GM21825 (cell line): ENCODE measurements around the gene TMEFF2.
"Not testable (repeated sequence)": the region's sequence is repeated elsewhere in the genome, so short reads cannot be mapped to it uniquely, and the experiment has no call there.

ENCODE experiments used
- ATAC-seq: cut with Tn5 transposase; IDR thresholded peaks from one replicate; pipeline ENCODE4 v1.9.1; 2021; ENCODE audit warnings: mild to moderate bottlenecking, moderate library complexity; ENCODE audit not compliant: unreplicated experiment

The TMEFF2 gene

DNA sequence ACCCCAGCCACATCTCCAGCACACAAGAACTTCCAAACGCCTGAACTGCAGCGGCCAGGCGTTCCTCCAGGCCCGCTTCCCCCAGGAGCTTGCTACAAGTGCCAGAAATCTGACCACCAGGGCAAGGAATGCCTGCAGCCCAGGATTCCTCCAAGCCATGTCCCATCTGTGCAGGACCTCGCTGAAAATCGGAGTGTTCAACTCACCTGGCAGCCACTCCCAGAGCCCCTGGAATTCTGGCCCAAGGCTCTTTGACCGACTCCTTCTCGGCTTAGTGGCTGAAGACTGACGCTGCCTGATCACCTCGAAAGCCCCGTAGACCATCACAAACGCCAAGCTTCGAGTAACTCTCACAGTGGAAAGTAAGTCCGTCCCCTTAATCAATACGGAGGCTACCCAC, 62.1 kb downstream of the TMEFF2 start:
- ATAC-seq: not testable (repeated sequence)

DNA sequence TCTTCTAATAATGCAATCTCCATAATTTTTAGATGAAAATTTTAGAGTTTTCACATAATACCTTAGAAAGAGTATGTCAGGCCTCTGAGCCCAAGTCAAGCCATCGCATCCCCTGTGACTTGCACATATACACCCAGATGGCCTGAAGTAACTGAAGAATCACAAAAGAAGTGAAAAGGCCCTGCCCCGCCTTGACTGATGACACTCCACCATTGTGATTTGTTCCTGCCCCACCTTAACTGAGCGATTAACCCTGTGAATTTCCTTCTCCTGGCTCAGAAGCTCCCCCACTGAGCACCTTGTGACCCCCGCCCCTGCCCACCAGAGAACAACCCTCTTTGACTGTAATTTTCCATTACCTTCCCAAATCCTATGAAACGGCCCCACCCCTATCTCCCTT, 64.4 kb downstream of the TMEFF2 start:
- ATAC-seq: not testable (repeated sequence)

GRCh38 chr2:192128655-192129054, 66.1 kb downstream of the TMEFF2 start:
- no peak for ATAC-seq

DNA sequence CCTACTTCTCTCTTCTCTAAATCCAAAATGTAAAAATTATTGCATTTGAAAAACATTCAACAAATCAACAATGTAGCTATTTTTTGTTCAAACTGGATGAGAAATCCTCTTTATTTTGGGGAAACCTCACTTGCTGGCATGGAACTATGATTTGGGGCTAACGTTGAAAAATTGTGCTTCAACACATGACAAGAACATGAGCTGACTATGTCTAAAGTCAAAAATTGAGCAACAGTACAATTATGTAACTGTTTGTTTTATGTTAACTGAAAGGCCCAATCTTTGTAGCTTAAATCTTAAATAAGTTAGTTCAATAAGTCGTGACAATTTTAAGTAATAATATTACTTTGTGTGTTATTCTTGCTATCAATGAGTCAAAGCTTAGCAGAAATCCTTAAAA, 67.3 kb downstream of the TMEFF2 start:
- no peak for ATAC-seq

DNA sequence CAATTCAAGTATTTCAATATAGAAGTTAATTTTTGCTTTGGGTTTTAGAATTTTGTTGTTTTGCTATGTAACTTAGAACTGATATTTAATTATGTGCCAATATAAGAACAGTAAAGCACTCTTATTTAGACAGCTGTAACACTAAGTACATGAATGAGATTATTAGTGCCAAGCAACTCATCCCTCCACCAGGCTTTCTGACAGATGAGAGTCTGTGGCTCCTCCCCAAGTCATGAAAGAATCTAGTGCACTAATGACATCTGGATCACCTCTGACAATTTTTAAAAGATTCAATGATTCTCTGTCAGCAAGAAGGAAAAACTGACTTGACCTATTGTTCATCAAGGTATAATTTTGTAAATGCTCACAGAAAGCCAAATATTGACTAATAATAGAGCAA, 67.8 kb downstream of the TMEFF2 start:
- no peak for ATAC-seq

DNA sequence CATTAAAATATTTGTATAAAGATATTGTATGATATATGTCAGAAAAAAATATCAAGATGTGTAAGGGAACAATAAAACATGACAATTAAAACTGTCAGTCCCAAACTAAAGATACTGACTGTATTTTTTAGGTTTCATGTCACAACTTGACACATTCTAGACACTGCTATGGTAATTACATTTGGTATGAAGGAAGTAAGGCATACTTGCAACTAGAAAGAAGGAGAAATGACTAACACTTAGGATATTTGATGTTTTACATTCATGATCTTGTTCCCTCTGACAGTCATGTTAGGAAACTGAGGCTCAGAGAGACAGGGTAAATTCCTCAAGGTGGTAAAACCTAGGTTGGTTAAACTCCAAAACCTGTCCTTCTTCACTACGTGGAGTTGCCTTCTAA, 68.3 kb downstream of the TMEFF2 start:
- no peak for ATAC-seq

DNA sequence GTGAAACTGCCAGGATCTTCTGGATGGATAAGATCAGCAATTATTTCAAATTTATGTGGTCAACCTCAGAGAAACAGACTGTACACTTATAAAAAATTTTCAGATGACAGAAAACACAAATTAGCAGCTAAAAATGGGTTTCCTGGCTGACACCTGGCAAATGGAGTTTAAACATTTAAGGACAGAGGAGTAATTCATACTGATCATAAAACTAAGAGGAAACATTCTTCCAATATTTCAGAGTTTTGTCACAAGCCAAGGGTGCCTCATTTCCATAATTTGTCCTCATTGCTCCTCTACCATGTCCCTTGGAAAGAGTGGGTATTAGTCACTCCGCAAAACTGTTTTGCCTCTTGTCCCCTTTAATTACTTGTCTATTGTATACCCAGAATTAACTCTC, 70.2 kb downstream of the TMEFF2 start:
- ATAC-seq: no peak

DNA sequence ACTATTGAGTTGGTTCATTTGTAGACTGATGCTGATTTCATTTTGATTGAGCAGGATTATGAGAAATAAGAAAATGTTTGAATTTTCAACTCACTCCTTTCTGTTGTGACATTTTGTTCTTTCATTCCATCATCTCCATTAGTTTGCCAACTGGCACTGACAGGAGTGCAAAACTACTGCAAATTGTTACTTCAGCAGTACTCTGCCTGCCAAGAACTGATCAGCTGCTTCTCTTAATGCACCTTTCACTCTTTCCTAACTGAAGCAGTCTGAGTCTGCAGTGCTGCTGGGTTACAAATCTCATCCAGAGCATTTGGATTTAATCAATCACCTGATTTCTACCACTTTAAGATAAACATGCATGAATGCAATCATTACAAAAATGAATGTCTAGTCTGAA, 70.9 kb downstream of the TMEFF2 start:
- ATAC-seq: no peak

DNA sequence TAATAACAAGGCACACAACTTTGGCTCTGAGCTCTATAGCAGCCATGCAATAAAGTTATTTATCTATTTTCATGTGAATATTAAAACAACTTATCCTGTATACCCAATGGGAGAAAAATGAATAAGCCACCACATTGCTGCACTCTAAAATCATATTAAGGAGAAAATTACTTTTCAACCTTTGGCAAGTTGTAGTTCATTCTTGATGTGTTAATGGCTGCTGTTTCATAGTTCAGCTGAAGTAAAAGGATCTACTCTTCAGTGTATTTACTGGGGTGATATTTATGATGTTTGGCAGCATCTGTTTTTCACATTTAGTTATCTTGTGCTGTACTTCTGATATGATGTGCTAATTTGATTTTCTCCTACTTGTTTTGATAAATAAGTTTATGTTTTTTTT, 71.8 kb downstream of the TMEFF2 start:
- no peak for ATAC-seq

DNA sequence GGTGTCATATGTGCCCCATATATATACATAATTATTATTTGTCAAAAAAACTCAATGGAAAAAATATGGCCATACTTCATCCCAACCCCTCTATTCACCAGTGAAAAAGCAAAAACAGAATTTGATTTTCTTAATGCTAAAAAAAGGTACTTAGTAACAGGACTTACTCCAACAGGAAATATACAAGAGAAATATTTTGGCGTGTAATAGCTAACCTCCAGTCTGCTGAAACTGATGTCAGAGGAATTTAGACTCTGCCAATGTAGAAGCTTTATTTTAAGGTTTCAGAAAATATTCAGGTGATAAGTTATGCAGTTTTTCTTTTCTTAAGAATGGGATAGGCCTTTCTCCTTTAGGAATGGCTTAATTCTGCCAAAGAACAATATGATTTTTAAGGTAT, 72.6 kb downstream of the TMEFF2 start:
- no peak for ATAC-seq

DNA sequence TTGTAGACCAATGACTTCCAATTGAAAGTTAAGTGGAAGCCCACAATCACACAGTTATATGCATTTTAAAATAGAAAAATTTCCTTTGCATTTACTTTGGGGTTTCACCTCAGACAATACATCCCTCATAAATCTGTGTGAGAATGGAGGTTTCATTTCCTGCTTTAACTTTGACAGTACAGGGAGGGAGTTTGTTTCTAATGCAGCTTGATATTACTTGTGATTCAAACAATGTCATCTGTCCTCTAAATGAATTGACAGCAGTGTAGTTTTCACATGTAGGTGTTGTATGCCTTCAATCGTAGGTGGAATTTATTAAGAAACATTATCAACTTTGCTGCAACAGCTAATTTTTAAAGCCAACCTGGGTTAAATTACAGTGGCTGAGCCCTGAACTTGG, 75.2 kb downstream of the TMEFF2 start:
- ATAC-seq: no peak

- ATAC-seq: no peak
Measured at GRCh38 chr2:192117705-192118104, 77.0 kb downstream of the TMEFF2 start.

DNA sequence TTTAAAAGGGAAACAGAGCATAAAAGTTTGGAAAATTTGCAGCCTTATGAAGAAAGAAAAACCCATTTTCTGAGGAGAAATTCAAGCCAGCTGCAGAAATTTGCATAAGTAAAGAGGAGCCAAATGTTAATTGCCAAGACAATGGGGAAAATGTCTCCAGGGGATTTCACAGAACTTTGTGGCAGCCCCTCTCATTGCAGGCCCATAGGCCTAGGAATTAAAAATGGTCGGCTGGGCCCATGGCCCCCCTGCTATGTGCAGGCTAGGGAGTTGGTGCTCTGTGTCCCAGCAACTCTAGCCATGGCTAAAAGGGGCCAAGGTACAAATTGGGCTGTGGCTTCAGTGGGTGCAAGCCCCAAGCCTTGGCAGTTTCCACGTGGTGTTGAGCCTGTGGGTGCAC, 83.2 kb downstream of the TMEFF2 start:
- ATAC-seq: not testable (repeated sequence)

- no peak for ATAC-seq
Measured at GRCh38 chr2:192099742-192100141, 95.0 kb downstream of the TMEFF2 start.

GRCh38 chr2:192098814-192099491, 95.8 kb downstream of the TMEFF2 start:
- ATAC-seq: no peak

DNA sequence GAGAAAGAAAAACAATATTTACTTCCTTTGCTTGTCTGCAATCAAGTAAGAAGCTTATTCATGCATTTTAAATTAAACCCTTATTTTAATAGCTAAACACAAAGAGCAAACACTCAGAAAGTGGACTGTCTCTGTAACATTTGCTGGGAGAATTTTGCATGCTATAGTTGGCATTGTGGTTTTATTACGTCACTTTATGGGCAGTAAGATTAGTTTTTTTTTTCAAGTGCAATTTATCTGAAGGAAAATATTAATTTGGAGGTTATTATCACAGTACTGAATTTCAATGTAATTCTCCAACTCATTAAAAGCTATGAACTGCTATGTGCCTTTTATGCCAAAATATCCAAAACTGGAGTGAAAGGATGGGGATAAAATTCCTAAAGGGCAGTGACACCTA, 103.3 kb downstream of the TMEFF2 start:
- no peak for ATAC-seq

DNA sequence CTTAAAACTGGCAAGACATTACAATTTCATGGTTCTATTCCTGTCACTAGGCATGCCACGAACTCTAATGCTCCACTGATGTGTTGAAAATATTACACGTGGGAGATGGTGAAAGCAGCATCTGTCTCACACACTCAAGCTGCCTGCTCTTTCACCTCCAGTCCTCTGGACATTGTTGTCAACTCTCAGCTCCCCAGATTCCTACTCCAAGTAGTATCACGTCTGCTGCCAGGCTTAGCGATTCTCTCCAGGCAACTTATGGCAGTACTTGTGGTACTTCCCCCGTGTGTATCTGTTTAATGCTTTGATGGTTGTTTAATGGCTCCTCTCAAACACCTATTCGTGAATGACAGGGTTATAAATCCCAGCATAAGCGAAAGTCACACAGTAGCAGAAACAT, 103.8 kb downstream of the TMEFF2 start:
- ATAC-seq: no peak

GRCh38 chr2:192087398-192087958, 107.3 kb downstream of the TMEFF2 start:
- no peak for ATAC-seq

- ATAC-seq: no peak
Measured at GRCh38 chr2:192082121-192082520, 112.6 kb downstream of the TMEFF2 start.

GRCh38 chr2:192080096-192080495, 114.6 kb downstream of the TMEFF2 start:
- not testable (repeated sequence) for ATAC-seq

- no peak for ATAC-seq
Measured at GRCh38 chr2:192073878-192074277, 120.9 kb downstream of the TMEFF2 start.

- ATAC-seq: no peak
Measured at GRCh38 chr2:192072778-192073177, 122.0 kb downstream of the TMEFF2 start.

DNA sequence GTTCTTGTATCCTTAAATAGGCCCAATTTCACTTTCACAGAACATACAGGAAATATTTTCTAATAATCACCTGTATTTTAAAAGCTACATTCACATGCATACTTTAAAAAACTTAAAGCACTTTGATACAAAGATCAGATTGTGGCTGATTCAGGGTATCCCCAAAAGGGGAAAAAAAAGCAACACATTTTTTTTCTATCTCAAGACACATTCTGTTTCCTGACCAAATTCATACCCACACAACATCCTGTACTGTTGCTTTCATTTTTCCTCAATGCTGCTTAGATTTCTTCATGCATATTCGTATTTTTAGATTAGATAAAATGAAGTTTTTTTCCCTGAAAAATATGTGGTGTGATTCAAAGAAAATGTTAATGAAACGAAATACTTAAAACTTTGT, 122.5 kb downstream of the TMEFF2 start:
- no peak for ATAC-seq
